ENCODE data around the gene BMAL1.

DNA sequence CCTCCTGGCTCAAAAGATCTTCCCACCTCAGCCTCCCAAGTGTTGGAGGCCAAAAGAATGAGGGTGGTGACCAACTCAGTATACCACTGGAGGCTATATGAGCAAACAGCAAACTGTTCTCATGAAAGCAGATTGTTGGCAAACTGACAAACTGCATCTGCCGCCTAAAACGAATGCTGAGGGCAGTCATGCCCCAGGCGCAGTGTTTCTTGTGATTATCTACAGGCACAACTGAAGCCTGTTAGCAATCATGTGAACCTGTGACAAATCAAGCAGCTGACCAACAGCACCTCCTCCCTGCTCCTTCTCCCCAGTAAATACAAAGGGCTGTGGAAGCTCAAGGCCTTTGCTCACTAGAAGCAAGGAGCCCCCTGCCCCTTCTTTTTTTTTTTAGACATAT, 137.6 kb downstream of the BMAL1 start:
- no peak for TF ChIP-seq POLR2A (IDR thresholded peaks at IDR 0.05; ENCODE audit: low read depth, low read length)
- TF ChIP-seq TAF1 (IDR thresholded peaks at IDR 0.05; ENCODE audit: borderline replicate concordance, low read depth, low read length): no peak
